Activated T-helper 17 cell treated with anti-CD3 and anti-CD28 coated beads, Interleukin-2, amount 50 U/mL, for 72 hours (primary cell): ENCODE measurements around the gene XPR1. TPM values are rescaled to one million over a fixed set of nuclear protein-coding genes. Genes with fewer than 3 reads are reported as not detected.
A peak's percentile ranks its signal among the peaks of the same experiment; 100 is the strongest.

ENCODE experiments used
- ATAC-seq: fragments of 150-1000 bp; cut with Tn5 transposase; replicated peaks from 2 replicates; pipeline ENCODE4 v1.10.0; 2021; ENCODE audit warnings: mild to moderate bottlenecking, moderate library complexity
- H3K27ac Mint-ChIP-seq: one replicate; pipeline ENCODE4 v1.8.0; 2022; ENCODE audit warnings: mixed read lengths
- H3K27me3 Mint-ChIP-seq: one replicate; pipeline ENCODE4 v1.8.0; 2022; ENCODE audit warnings: mixed read lengths
- H3K36me3 Mint-ChIP-seq: one replicate; pipeline ENCODE4 v1.8.0; 2022; ENCODE audit warnings: low read depth, mild to moderate bottlenecking, mixed read lengths
- H3K4me1 Mint-ChIP-seq: one replicate; pipeline ENCODE4 v1.8.0; 2022; ENCODE audit warnings: mixed read lengths
- H3K4me3 Mint-ChIP-seq: one replicate; pipeline ENCODE4 v1.8.0; 2022; ENCODE audit warnings: mild to moderate bottlenecking, mixed read lengths
- H3K9me3 Mint-ChIP-seq: one replicate; pipeline ENCODE4 v1.8.0; 2022; ENCODE audit warnings: mixed read lengths
- total RNA-seq, 2 donors: library from RNA; stranded (reverse); gene quantifications; one replicate each; pipeline ENCODE4 v1.2.3, GENCODE V29; 2022

Gene XPR1
- total RNA-seq, 2 donors from 2014 or later, result 16.4 to 25.4 TPM

- Mint-ChIP-seq H3K27me3 (no peaks in the 10 kb centered on the region), H3K4me3 (no peak overlapping the region), H3K4me1 (no peaks in the 10 kb centered on the region), H3K9me3 (no peaks in the 10 kb centered on the region), H3K36me3 (no peaks in the 10 kb centered on the region), H3K27ac (no peak overlapping the region)
- ATAC-seq, result no peak
These were observed 300.6 kb downstream of the XPR1 start for GRCh38 chr1:180932378-180932777.

GRCh38 chr1:180933141-180933540 is 301.3 kb downstream of the XPR1 start:
- no peaks in the 10 kb centered on the region for H3K27me3 Mint-ChIP-seq
- no peaks in the 10 kb centered on the region for H3K9me3 Mint-ChIP-seq
- no peak overlapping the region for H3K4me3 Mint-ChIP-seq
- H3K4me1 Mint-ChIP-seq, result no peaks in the 10 kb centered on the region
- H3K36me3 Mint-ChIP-seq, result no peaks in the 10 kb centered on the region
- H3K27ac Mint-ChIP-seq, result no peak overlapping the region
- no peak for ATAC-seq

- no peaks in the 10 kb centered on the region for H3K27me3 Mint-ChIP-seq
- no peak for ATAC-seq
- H3K9me3 Mint-ChIP-seq, result no peaks in the 10 kb centered on the region
- no peak overlapping the region for H3K4me3 Mint-ChIP-seq
- H3K36me3 Mint-ChIP-seq, result no peaks in the 10 kb centered on the region
- H3K27ac Mint-ChIP-seq, result no peak overlapping the region
- peaks cover 3% of the 10 kb centered on the region for H3K4me1 Mint-ChIP-seq
These were observed 302.7 kb downstream of the XPR1 start for GRCh38 chr1:180934563-180934962.

- H3K27ac Mint-ChIP-seq, result no peak overlapping the region
- no peaks in the 10 kb centered on the region for H3K36me3 Mint-ChIP-seq
- H3K27me3 Mint-ChIP-seq, result no peaks in the 10 kb centered on the region
- H3K4me1 Mint-ChIP-seq, result peaks cover 7% of the 10 kb centered on the region
- no peak overlapping the region for H3K4me3 Mint-ChIP-seq
- no peak for ATAC-seq
- no peaks in the 10 kb centered on the region for H3K9me3 Mint-ChIP-seq
These were observed 303.7 kb downstream of the XPR1 start for GRCh38 chr1:180935326-180936109.

- no peaks in the 10 kb centered on the region for H3K9me3 Mint-ChIP-seq
- no peak for ATAC-seq
- peaks cover 7% of the 10 kb centered on the region for H3K4me1 Mint-ChIP-seq
- no peaks in the 10 kb centered on the region for H3K36me3 Mint-ChIP-seq
- H3K27me3 Mint-ChIP-seq, result no peaks in the 10 kb centered on the region
- H3K27ac Mint-ChIP-seq, result no peak overlapping the region
- H3K4me3 Mint-ChIP-seq, result no peak overlapping the region
These were observed 304.5 kb downstream of the XPR1 start for GRCh38 chr1:180936110-180937011.

GRCh38 chr1:180937012-180937372 is 305.2 kb downstream of the XPR1 start:
- peaks cover 7% of the 10 kb centered on the region for H3K4me1 Mint-ChIP-seq
- no peaks in the 10 kb centered on the region for H3K27me3 Mint-ChIP-seq
- no peaks in the 10 kb centered on the region for H3K36me3 Mint-ChIP-seq
- no peaks in the 10 kb centered on the region for H3K9me3 Mint-ChIP-seq
- H3K27ac Mint-ChIP-seq, result no peak overlapping the region
- no peak for ATAC-seq
- H3K4me3 Mint-ChIP-seq, result no peak overlapping the region

GRCh38 chr1:180937624-180938225 is 305.9 kb downstream of the XPR1 start:
- peak overlapping the region; percentile 17 for H3K27ac Mint-ChIP-seq
- H3K4me3 Mint-ChIP-seq, result no peak overlapping the region
- no peaks in the 10 kb centered on the region for H3K36me3 Mint-ChIP-seq
- no peaks in the 10 kb centered on the region for H3K27me3 Mint-ChIP-seq
- ATAC-seq, result peak; percentile 9
- H3K9me3 Mint-ChIP-seq, result no peaks in the 10 kb centered on the region
- H3K4me1 Mint-ChIP-seq, result peaks cover 7% of the 10 kb centered on the region

- Mint-ChIP-seq H3K27me3 (no peaks in the 10 kb centered on the region), H3K36me3 (no peaks in the 10 kb centered on the region), H3K27ac (no peak overlapping the region), H3K4me3 (no peak overlapping the region), H3K9me3 (no peaks in the 10 kb centered on the region), H3K4me1 (peaks cover 7% of the 10 kb centered on the region)
- ATAC-seq, result no peak
These were observed 307.4 kb downstream of the XPR1 start for GRCh38 chr1:180939073-180939710.

- Mint-ChIP-seq H3K4me3 (no peak overlapping the region), H3K27ac (no peak overlapping the region), H3K27me3 (no peaks in the 10 kb centered on the region), H3K36me3 (no peaks in the 10 kb centered on the region), H3K4me1 (peaks cover 7% of the 10 kb centered on the region), H3K9me3 (no peaks in the 10 kb centered on the region)
- ATAC-seq, result no peak
These were observed 307.9 kb downstream of the XPR1 start for GRCh38 chr1:180939711-180940103.

Other genes starting within 250 kb of the XPR1 start
- 10 to 100 TPM; 33.4 to 41.9 TPM for gene ACBD6, start 129.4 kb upstream of the XPR1 start, total RNA-seq
- not detected for gene OVAAL, start 73.1 kb upstream of the XPR1 start, total RNA-seq